Lung microvascular endothelial cell (primary cell): ENCODE measurements around the gene ZNF736. TPM values are rescaled to one million over a fixed set of nuclear protein-coding genes. Genes with fewer than 3 reads are reported as not detected.
"Not testable (repeated sequence)": the region's sequence is repeated elsewhere in the genome, so short reads cannot be mapped to it uniquely, and the experiment has no call there.

Experiments used
- DNase-seq, 2 donors: peaks; one replicate each; pipeline versions ENCODE4 v3.0.0 to v3.0.0-alpha.2; 2010; ENCODE audit warnings: low read depth in 2 of 2
- total RNA-seq: library from RNA; depleted of rRNA; stranded (reverse); fragments of >200 nt; gene quantifications from 2 replicates; pipeline ENCODE4 v1.2.1, GENCODE V29; 2014

ZNF736 gene
- total RNA-seq = 3.7 and 8.3 TPM in 2 replicates

DNA sequence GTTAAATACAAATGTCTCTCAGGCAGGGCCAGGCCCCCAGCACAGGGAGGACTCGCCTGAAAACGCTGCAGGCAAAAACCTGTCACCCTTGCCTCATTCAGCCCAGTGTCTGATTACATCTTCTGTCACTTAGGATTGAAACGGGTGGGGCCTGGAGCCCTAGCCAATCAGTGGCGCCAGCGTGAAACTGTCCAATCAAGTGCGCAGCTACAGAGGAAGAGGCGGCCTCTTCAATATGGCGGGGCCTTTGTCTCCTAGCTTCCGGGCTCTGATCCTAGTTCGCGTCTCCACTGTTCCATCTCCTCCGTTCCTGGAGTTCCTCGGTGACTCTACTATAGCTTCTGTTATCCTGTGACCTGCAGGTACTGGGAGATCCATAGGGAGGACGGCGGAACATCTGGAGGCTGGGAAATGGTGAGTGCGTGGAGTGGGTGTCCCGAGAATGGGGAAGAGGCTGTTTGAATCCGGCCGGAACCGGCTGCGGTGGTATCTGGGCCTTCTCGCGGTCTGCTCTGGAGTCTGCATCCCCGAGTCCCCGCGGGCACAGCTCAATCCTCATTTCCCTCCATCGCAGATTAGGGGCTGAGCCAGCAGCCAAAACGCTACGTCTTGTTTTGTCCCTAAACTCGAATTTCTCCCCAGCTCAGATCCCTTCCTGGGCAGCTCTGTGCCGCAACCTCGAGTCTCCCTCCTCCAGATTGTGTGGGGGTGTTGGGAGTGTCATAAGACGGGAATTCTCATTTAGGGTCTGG is at the start of gene ZNF736:
Gene ZNF736, plus strand, starts transcription at position 222 of the 752 bp plus-strand sequence. Its CDS starts 190 bp downstream, at position 412.
- peak; percentile 92 to 94 for DNase-seq

DNA sequence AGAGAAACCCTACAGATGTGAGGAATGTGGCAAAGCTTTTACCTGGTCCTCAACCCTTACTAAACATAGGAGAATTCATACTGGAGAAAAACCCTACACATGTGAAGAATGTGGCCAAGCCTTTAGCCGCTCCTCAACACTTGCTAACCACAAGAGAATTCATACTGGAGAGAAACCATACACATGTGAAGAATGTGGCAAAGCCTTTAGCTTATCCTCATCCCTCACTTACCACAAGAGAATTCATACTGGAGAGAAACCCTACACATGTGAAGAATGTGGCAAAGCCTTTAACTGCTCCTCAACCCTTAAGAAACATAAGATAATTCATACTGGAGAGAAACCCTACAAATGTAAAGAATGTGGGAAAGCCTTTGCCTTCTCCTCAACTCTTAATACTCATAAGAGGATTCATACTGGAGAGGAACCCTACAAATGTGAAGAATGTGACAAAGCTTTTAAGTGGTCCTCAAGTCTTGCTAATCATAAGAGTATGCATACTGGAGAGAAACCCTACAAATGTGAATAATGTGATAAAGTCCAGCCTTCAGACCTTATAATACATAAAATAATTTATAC is 47.3 kb upstream of the ZNF736 start:
- DNase-seq = no peak

DNA sequence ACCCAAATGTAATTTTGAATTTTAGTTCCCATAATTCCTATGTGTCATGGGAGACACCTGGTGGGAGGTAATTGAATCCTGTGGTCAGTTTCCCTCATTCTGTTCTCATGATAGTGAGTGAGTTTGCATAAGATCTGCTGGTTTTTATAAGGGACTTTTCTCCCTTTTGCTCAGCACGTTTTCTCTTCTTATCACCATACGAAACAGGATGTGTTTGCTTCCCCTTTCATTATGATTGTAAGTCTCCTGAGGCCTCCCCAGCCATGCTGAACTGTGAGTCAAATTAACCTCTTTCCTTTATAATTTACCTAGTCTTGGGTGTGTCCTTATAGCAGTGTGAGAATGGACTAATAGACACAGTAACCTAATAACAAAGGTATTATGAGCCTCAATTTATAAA is 36.1 kb upstream of the ZNF736 start:
- DNase-seq = no peak

DNA sequence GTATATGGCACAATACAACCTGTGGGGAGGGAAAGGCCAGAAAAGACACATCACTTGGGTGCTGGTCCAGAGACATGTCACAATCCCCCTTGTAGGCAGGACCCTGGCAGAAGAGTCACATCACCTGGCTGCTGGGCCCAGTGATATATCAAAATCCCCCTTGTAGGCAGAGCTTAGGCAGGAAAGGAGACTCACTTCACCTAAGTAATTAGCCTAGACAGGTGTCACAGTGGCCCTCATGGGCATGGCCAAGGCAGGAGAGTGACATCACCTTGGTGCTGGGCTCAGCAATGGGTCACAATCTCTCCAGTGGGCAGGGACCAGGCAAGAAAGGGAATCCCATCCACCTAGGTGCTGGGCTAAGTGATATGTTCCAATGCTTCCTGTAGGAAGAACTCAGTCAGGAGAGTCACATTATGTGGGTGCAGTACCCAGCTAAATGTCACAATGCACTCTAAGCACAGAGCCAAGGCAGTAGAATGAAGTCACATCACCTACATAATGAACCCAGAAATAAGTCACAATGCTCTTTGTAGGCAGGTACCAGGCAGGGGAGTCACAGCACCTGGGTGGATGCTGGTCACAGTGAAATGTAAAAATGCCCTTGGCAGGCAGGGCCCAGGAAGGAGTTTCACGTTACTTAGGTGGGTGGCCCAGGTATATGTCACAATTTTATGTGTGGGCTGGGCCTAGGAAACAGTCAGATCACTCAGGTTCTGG is 18.9 kb upstream of the ZNF736 start:
- DNase-seq = no peak

DNA sequence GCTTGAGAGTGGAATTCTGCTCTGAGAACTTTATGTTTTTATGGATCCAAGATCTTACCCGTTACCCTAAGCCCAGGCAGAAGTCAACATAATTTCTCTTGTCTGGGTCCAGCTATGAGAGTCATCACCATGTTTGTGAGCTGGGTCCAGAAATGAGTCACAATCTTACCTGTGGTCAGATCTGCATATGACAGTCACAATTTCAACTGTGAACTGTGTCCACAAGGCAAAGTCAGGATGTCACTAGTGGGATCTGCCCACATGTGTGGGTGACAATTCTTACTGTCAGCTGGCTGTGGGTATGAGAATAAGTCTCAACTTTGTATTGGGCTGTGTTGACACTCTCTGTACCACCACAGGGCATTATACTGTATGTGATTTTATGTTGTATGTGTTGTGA is 16.3 kb upstream of the ZNF736 start:
- DNase-seq = not testable (repeated sequence)

DNA sequence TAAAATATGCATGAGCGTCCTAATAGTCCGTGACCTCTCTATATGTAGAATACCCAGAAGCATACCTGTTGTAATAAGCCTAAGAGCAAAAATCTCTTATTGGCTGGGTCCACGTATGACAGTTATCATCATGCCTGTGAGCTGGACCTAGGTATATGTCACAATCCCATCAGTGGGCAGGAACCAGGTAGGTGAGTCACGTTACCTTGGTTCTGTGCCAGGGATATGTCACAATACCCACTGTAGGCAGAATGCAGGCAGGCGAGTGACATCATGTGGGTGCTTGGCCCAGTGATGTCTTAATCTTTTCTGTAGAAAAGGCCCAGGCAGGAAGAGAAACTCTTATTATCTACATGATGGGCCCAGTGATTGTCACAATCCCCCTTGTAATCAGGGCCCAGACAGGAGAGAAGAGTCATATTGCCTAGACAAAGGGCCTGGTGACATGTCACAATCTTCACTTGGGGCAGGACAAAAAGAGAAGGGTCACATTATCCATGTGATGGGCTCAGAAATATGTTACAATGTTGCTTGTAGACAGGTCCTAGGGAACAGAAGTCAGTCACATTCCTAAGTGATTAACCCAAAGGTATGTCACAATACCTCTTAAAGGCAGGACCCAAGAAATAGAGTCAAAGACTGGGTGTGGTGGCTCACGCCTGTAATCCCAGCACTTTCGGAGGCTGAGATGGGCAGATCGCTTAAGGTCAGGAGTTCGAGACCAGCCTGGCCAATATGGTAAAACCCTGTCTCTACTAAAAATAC is 12.9 kb upstream of the ZNF736 start:
- DNase-seq = no peak

DNA sequence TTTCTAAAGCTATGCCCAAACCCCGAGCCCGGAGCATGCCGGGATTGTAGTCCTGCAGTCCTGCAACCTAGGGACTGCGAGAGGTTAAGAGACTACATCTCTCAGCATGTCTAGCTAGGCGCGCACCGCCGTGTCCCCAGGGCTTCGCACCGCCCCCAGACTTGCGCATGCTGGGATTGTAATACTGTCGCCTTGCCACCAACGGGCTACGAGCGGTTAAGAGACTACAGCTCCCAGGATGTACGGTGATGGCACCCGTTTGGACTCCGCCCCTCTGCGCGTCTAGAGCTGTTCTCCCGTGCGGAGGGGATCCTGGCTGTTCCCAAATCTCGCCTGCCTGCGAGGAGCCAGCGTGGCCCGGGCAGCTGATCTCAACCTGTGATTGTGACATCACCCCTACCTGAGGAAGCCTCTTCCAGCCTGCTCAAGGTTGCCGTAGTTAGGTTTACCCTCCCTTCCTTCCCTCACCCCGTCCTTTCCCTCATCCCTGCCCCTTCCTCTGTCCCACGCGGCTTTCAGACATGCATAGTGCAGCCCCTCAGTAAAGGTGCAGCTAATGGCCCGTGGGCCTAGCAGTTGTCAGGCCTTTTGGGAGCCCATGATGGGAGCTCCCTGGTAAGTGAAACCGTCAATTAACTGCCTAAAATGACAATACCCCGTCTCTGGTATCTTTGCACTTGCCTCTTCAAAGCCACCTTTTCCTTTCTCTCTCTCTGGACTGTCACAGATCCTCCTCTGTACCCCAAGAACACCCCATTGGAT is 6.3 kb upstream of the ZNF736 start:
- DNase-seq = peak; percentile 54 to 55

DNA sequence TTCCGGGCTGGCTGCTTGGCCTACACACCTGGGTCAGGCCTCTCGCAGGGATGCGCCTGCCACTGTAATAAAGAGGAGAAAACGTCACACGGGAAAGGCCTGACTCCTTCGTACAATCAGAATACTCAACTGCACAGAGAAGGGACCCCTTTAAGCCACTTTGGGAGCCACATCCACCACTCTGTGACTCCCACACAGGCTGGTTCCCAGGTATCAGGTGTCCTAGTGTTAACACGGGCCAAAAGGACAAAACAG is 5.8 kb upstream of the ZNF736 start:
- no peak for DNase-seq

DNA sequence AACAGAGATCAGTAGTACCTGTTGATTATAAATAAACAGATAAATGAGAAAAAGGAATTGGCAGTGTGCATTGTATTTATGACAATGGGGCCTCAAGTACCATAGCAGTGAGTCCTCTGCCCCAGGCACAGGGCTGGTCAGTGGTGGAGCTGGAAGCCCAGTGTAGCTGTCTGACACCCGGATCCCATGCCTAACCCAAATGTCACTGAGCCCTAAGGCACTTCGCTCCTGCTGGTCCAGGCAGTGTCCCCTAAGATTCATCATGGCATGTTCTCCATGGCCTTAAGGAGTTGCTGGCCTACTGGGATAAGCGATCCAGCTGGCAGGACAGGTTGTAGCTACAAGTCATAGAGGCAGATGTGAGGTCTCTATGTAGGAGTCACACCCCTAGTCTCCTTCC is 3.3 kb upstream of the ZNF736 start:
- DNase-seq = no peak

DNA sequence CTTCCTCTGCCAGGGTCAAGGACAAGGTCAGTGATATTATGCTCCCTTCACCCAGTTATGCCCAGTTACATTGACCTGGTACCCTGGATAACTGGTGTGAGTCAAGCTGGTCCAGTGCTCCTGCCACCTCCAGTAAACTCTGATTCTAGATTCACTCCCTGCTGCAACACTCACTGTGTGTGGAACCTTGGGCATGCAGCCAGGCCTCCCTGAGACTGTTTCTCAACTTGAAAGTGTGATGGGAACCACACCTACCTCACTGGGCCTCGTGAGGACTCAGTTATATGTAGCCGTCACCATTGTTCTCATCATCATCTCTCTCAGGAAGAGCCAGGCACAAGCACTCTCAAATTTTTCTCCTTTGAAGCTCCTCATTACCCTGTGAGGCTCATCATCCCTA is 935 bp upstream of the ZNF736 start:
- no peak for DNase-seq

DNA sequence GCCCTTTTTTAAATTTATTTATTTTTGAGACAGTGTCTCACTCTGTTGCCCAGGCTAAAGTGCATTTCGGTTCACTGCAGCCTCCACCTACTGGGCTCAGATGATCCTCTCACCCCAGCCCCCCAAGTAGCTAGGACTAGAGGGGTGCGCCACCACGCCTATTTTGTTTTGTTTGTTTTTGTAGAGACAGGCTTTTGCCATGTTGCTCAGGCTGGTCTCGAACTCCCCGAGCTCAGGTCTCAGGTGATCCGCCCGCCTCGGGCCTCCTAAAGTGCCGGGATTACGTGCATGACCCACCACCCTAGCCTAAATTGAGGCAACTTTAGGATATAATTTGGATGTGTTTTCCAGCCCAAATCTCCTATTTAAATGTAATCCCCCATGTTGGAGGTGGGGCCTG is 805 bp downstream of the ZNF736 start:
- peak in 1 of 2 donors; percentile 2 for DNase-seq

DNA sequence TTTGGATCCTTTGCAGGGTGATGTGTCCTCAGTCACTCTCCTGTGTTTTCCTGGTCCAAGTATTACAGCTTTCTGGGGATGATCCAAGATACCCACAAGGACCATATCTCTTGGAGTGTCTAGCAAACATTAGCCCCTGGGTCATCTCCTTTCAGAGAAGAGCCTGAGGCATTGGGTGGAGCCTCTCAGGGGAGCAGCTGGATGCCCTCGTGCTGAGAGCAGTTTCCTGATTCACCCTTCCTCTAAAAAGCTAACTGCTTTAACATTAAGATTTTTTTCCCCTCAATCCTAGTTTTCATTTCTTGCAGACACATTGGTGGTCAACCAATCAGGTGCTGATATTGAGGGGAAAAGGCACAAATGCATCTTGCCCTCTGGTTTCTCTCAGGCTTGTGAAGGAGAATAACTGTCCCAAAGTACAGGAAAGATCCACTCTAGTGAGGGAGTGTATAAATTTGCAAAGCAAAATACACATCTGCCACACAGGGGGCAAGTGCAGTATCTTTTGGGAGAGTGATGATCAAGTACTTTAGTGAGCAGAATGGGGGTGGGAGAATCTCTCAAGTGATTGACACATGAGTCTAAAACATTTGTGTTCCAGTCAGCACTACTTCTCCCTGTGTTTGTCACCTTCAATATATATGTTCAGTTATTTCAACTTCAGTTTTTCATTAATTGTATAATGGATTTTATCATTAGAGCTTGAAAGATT is 2.4 kb downstream of the ZNF736 start:
- DNase-seq = not testable (repeated sequence)

DNA sequence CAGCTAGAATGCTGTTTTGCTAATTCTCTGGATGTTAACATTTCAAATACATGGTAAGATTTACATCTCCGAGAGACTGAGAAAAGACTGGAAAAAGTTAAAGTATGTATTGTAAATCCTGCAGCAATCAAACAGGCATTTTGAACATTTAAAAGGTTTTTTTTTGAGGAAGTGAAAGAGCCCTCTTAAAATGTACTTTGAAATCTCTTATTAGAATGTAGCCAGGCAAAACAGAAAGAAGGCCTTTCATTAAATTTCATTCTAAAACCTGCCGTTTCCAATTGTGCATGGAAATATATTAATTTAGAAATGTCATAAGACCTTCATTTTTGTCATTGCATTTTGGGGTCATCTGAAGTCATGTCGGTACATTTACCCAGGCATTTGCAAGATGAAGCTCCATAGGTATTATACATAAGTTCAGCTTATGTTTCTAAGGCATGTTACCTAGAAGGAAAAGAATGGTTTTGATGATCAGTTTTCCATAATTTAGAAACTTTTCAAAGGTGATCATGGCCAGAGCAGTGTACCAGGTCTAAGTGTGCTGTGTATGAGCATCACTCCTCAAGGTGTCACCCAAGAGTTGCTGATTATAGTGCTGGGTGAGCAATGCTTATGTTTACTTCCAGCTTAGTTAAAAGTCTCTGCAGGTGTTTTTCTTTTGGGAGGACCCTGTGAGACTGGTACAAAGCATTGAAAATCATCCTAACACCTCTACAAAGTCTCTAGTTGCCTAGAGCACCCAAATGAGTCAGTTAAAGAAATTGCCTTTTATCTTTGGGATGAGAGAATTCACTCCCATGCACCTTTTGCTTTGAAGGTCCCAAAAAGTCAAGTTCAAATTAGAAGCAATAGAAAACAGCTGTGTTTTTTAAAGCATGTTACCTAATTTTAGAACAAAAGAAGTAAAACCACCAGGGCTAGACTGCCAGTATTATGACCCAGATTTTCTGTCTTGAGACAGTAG is 7.1 kb downstream of the ZNF736 start:
- no peak for DNase-seq

DNA sequence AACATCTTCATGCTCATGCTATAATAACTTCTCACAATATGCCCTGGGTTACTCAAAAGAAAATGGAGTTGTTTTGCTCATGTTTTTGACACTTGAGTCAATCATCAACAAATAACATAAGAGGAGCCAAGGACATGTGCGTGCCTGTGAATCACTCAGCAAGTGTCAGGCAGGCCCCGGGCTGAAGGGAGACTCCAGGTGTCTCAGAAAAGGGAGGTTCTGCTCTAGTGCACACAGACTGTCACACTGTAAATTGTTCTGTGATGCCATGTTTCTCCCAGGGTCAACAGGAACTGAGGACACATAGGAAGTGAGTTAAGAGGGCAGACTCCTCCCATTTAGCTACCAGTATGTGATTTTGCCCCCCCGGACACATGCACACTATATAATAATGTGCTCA is 10.4 kb downstream of the ZNF736 start:
- DNase-seq = not testable (repeated sequence)

DNA sequence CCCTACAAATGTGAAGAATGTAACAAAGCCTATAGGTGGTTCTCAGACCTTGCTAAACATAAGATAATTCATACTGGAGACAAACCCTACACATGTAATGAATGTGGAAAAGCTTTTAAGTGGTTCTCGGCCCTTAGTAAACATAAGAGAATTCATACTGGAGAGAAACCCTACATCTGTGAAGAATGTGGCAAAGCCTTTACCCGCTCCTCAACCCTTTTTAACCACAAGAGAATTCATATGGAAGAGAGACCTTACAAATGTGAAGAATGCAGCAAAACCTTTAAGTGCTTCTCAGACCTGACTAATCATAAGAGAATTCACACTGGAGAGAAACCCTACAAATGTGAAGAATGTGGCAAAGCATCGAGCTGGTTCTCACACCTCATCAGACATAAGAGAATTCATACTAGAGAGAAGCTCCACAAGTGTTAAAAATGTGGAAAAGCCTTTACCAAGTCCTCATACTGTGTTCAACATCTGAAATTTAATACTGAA is 35.0 kb downstream of the ZNF736 start:
- DNase-seq = not testable (repeated sequence)

DNA sequence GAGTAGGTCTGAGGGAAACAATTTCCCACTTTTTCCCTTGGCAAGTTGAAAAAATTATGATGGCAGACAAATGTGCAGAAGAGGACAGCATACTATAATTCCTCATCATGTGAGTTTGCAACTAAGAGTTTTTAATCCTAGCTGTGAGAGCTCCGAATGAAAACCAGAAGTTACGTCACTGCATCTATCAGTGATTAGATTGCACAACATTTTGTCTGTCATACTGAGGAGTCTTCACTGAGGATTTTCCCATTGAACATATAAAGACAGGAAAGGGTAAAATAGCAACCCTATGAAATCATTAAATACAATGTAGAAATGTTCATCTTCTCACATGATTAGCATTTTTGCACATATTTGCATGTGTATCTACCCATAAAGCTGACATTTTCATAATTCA is 45.8 kb downstream of the ZNF736 start:
- DNase-seq = no peak

DNA sequence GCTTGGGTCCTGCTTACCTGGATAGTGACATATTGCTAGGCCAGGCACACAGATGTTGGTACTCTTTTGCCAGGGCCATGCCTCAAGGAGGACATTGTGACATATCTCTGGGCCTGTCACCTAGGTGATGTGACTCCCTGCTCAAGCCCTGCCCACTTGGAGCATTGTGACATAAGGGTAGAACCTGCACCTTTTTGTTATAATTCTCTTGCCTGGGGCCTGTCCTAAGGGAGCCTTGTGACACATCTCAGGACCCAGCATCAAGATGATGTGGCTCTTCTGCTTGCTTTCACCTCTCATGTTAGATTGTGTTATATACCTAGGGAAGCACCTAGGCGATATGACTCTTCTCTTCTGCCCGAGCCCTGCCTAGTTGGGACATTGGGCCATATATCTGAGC is 57.4 kb downstream of the ZNF736 start:
- no peak for DNase-seq

DNA sequence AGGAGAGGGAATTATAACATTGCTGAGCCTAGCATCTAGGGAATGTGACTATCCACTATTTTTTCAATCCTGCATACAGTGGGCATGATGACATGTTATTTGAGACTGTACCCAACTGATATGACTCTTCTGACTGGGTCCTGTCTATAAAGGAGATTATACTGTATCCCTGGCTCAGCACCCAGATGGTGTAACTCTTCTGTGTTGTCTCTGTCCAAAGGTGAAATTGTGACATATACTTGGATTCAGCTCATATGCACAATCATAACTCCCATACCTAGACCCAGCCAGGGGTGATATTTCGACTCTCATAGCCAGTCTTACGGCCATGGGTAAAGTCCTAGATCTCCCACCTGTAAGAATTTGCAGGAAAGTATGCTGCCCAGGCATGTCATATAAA is 59.3 kb downstream of the ZNF736 start:
- DNase-seq = no peak

DNA sequence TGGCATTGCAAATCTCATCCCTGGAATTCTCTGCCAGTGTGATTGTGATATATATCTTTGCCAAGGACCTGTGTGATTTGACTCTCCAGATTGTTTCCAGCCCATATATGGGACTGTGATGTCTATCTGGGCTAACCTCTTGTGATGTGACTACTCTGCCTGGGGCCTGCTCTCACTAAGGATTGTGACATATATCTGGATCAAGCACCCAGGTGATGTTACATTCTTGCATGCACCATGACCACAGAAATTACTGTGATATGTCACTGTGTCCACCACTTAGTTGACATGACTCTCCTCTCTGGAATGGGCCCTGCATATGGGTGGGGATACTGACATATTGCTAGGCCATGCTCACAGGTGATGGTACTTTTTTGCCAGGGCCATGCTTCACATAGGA is 86.6 kb downstream of the ZNF736 start:
- DNase-seq = no peak
